Sigmoid colon (tissue), 7 donors: ENCODE results near the gene HES5. TPM values are rescaled to one million over a fixed set of nuclear protein-coding genes. Genes with fewer than 3 reads are reported as not detected.

Source experiments
- DNase-seq: peaks from one replicate; pipeline ENCODE4 v3.0.0-alpha.2; 2019
- H3K27ac ChIP-seq, 4 donors: fragments of 200-600 bp; sonication (generic); one replicate each; pipeline ENCODE4 v1.5.1; 2016 to 2019; ENCODE audit warnings: mild to moderate bottlenecking in 1 of 4
- H3K27me3 ChIP-seq, 3 donors: fragments of 200-600 bp; sonication (generic); one replicate each; pipeline ENCODE4 v1.5.1; 2019; ENCODE audit warnings: mild to moderate bottlenecking in 1 of 3
- H3K36me3 ChIP-seq, 4 donors: fragments of 200-600 bp; sonication (generic); one replicate each; pipeline ENCODE4 v1.5.1; 2016 to 2019
- H3K4me1 ChIP-seq, 4 donors: fragments of 200-600 bp; sonication (generic); one replicate each; pipeline ENCODE4 v1.5.1; 2017 to 2019
- H3K4me3 ChIP-seq, 4 donors: fragments of 200-600 bp; sonication (generic); one replicate each; pipeline ENCODE4 v1.5.1; 2017 to 2019; ENCODE audit warnings: mild to moderate bottlenecking in 2 of 4, moderate library complexity in 1 of 4
- H3K9me3 ChIP-seq, 4 donors: fragments of 200-600 bp in 3 of 4; sonication (generic) in 3 of 4; one replicate each; pipeline versions ENCODE4 v1.5.1 to v1.6.1; 2013 to 2019
- EP300 ChIP-seq, 4 donors: sonication (generic); formaldehyde crosslinking; IDR thresholded peaks; one replicate each; pipeline ENCODE4 v1.6.1; 2017; ENCODE audit warnings: antibody characterized with exemption in 4 of 4
- POLR2A ChIP-seq, 2 donors: fragments of 450-650 bp; IDR thresholded peaks; one replicate each; pipeline ENCODE4 v1.6.1; 2016; ENCODE audit warnings: antibody characterized with exemption in 2 of 2, mild to moderate bottlenecking in 2 of 2, moderate library complexity in 2 of 2
- POLR2AphosphoS5 ChIP-seq, 4 donors: sonication (generic); formaldehyde crosslinking; IDR thresholded peaks; one replicate each; pipeline ENCODE4 v1.6.1; 2017; ENCODE audit warnings: antibody characterized with exemption in 4 of 4
- WGBS, 2 donors: extraction: QIAGEN DNeasy Blood & Tissue Kit; methylation state at CpG; one replicate each; pipeline ENCODE4 v1.1.7; 2013; 5-methylcytosine and 5-hydroxymethylcytosine counted together
- intact Hi-C: fragments of 100-400 bp; cut with DNase I; formaldehyde crosslinking; loops from one replicate; pipeline ENCODE4 v1.15.1; 2023
- polyA plus RNA-seq, 3 donors: library from polyadenylated mRNA; stranded (reverse); fragments of 200-250 nt; gene quantifications; one replicate each; pipeline ENCODE4 v1.2.3, GENCODE V29; 2013
- total RNA-seq, 4 donors: library from RNA; depleted of rRNA; stranded (reverse); fragments of >200 nt; gene quantifications; one replicate each; pipeline ENCODE4 v1.1.0, GENCODE V29; 2016
- TF ChIP-seq, protein P1 (sequence below), 4 experiments: fragments of 450-650 bp in 3 of 4; fragments of 200-600 bp in 1 of 4; IDR thresholded peaks; one replicate each; pipeline ENCODE4 v1.5.1; 2016 to 2019; ENCODE audit warnings: antibody characterized with exemption in 4 of 4, mild to moderate bottlenecking in 3 of 4, moderate library complexity in 2 of 4
- donor health status: healthy with polysubstance abuse.
- donor health status: Bipolar disorder and iron deficiency.
- donor health status: healthy.

Gene HES5
- total and polyA plus RNA-seq, 7 donors = 0.36 to 1.2 (median 0.61) TPM; not detected in 4

- no peaks in the 10 kb centered on the region for H3K9me3 ChIP-seq
- no peaks in the 10 kb centered on the region for H3K4me1 ChIP-seq
- no peak overlapping the region for H3K27ac ChIP-seq
- no peaks in the 10 kb centered on the region for H3K27me3 ChIP-seq
- WGBS, 2 donors = 96 to 98% methylated on average over 14 of the region's 14 CpGs
- peaks cover 77 to 99% (median 91%) of the 10 kb centered on the region in 4 donors for H3K36me3 ChIP-seq
- H3K4me3 ChIP-seq = no peak overlapping the region
- intact Hi-C loops = no loop called here
- TF ChIP-seq POLR2A (IDR thresholded peaks at IDR 0.05) (no peak), POLR2AphosphoS5 (IDR thresholded peaks at IDR 0.05) (no peak), EP300 (IDR thresholded peaks at IDR 0.05) (no peak)
- TF ChIP-seq, protein P1, sequence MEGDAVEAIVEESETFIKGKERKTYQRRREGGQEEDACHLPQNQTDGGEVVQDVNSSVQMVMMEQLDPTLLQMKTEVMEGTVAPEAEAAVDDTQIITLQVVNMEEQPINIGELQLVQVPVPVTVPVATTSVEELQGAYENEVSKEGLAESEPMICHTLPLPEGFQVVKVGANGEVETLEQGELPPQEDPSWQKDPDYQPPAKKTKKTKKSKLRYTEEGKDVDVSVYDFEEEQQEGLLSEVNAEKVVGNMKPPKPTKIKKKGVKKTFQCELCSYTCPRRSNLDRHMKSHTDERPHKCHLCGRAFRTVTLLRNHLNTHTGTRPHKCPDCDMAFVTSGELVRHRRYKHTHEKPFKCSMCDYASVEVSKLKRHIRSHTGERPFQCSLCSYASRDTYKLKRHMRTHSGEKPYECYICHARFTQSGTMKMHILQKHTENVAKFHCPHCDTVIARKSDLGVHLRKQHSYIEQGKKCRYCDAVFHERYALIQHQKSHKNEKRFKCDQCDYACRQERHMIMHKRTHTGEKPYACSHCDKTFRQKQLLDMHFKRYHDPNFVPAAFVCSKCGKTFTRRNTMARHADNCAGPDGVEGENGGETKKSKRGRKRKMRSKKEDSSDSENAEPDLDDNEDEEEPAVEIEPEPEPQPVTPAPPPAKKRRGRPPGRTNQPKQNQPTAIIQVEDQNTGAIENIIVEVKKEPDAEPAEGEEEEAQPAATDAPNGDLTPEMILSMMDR (IDR thresholded peaks at IDR 0.05) = no peak
- no peak for DNase-seq
Observed at GRCh38 chr1:2516946-2517345, 13.1 kb downstream of the HES5 start.

- Histone ChIP-seq H3K27me3 (no peaks in the 10 kb centered on the region), H3K4me1 (no peaks in the 10 kb centered on the region), H3K36me3 (peaks cover 84 to 100% (median 94%) of the 10 kb centered on the region in 4 donors), H3K9me3 (no peaks in the 10 kb centered on the region), H3K4me3 (no peak overlapping the region), H3K27ac (no peak overlapping the region)
- no peak for DNase-seq
- TF ChIP-seq, protein P1 (IDR thresholded peaks at IDR 0.05) = no peak
- TF ChIP-seq POLR2AphosphoS5 (IDR thresholded peaks at IDR 0.05) (no peak), POLR2A (IDR thresholded peaks at IDR 0.05) (no peak), EP300 (IDR thresholded peaks at IDR 0.05) (no peak)
- intact Hi-C loops = no loop called here
- 92 to 97% methylated on average over 17 of the region's 17 CpGs for WGBS, 2 donors
Observed at GRCh38 chr1:2516124-2516523, 13.9 kb downstream of the HES5 start.

GRCh38 chr1:2515763-2516080 is 14.3 kb downstream of the HES5 start:
- Histone ChIP-seq H3K9me3 (no peaks in the 10 kb centered on the region), H3K4me3 (no peak overlapping the region), H3K36me3 (peaks cover 84 to 100% (median 95%) of the 10 kb centered on the region in 4 donors), H3K27ac (no peak overlapping the region), H3K4me1 (no peaks in the 10 kb centered on the region), H3K27me3 (no peaks in the 10 kb centered on the region)
- intact Hi-C loops = no loop called here
- DNase-seq = no peak
- 92 to 96% methylated on average over 11 of the region's 11 CpGs for WGBS, 2 donors
- TF ChIP-seq EP300 (IDR thresholded peaks at IDR 0.05) (no peak), POLR2A (IDR thresholded peaks at IDR 0.05) (no peak), POLR2AphosphoS5 (IDR thresholded peaks at IDR 0.05) (no peak)
- TF ChIP-seq, protein P1 (IDR thresholded peaks at IDR 0.05) = no peak

GRCh38 chr1:2514863-2515762 is 14.9 kb downstream of the HES5 start:
- TF ChIP-seq, protein P1 (IDR thresholded peaks at IDR 0.05) = no peak
- TF ChIP-seq POLR2A (IDR thresholded peaks at IDR 0.05) (no peak), EP300 (IDR thresholded peaks at IDR 0.05) (no peak), POLR2AphosphoS5 (IDR thresholded peaks at IDR 0.05) (no peak)
- 93 to 95% methylated on average over 45 of the region's 45 CpGs for WGBS, 2 donors
- H3K36me3 ChIP-seq = peaks cover 86 to 100% (median 95%) of the 10 kb centered on the region in 4 donors
- no peak overlapping the region for H3K27ac ChIP-seq
- intact Hi-C loops = no loop called here
- H3K27me3 ChIP-seq = no peaks in the 10 kb centered on the region
- no peak for DNase-seq
- H3K4me1 ChIP-seq = no peaks in the 10 kb centered on the region
- no peaks in the 10 kb centered on the region for H3K9me3 ChIP-seq
- no peak overlapping the region for H3K4me3 ChIP-seq
